IPS-18a (cell line): Measurements from ENCODE around the gene AK8.

Source experiments
- H3K27ac ChIP-seq: one replicate; pipeline ENCODE4 v1.5.1; 2013; ENCODE audit warnings: low read length
- H3K27me3 ChIP-seq: one replicate; pipeline ENCODE4 v1.6.1; 2013; ENCODE audit warnings: mild to moderate bottlenecking, low read length; ENCODE audit not compliant: control insufficient read depth, insufficient read depth
- H3K36me3 ChIP-seq: one replicate; pipeline ENCODE4 v1.6.1; 2013; ENCODE audit warnings: low read depth, low read length; ENCODE audit not compliant: control insufficient read depth
- H3K4me1 ChIP-seq: one replicate; pipeline ENCODE4 v1.6.1; 2013; ENCODE audit warnings: low read depth, low read length; ENCODE audit not compliant: control insufficient read depth
- H3K4me3 ChIP-seq: one replicate; pipeline ENCODE4 v1.5.1; 2013; ENCODE audit warnings: low read length
- H3K9ac ChIP-seq: one replicate; pipeline ENCODE4 v1.6.1; 2013; ENCODE audit warnings: mild to moderate bottlenecking, low read length, moderate library complexity
- H3K9me3 ChIP-seq: one replicate; pipeline ENCODE4 v1.6.1; 2013; ENCODE audit warnings: low read depth, low read length; ENCODE audit not compliant: control insufficient read depth

AK8 gene

GRCh38 chr9:132877824-132878694, at the start of gene AK8:
AK8 (minus strand) TSS chr9:132878284; CDS start chr9:132878255, 29 bp downstream.
- peaks cover 27% of the 10 kb centered on the region for H3K27me3 ChIP-seq
- H3K9ac ChIP-seq, result peak within 1 kb of the TSS; percentile 70
- no peaks in the 10 kb centered on the region for H3K9me3 ChIP-seq
- no peaks in the 10 kb centered on the region for H3K4me1 ChIP-seq
- no peak within 1 kb of the TSS for H3K27ac ChIP-seq
- H3K36me3 ChIP-seq, result no peaks in the 10 kb centered on the region
- peak within 1 kb of the TSS; percentile 91 for H3K4me3 ChIP-seq

- no peaks in the 10 kb centered on the region for H3K4me1 ChIP-seq
- H3K4me3 ChIP-seq, result no peak overlapping the region
- no peaks in the 10 kb centered on the region for H3K27me3 ChIP-seq
- H3K36me3 ChIP-seq, result peaks cover 45% of the 10 kb centered on the region
- H3K9ac ChIP-seq, result no peak overlapping the region
- no peak overlapping the region for H3K27ac ChIP-seq
- no peaks in the 10 kb centered on the region for H3K9me3 ChIP-seq
Measured at GRCh38 chr9:132927704-132928103, 49.6 kb upstream of the AK8 start.

- peaks cover 72% of the 10 kb centered on the region for H3K36me3 ChIP-seq
- no peaks in the 10 kb centered on the region for H3K27me3 ChIP-seq
- H3K27ac ChIP-seq, result no peak overlapping the region
- no peak overlapping the region for H3K4me3 ChIP-seq
- H3K4me1 ChIP-seq, result no peaks in the 10 kb centered on the region
- no peak overlapping the region for H3K9ac ChIP-seq
- no peaks in the 10 kb centered on the region for H3K9me3 ChIP-seq
Measured at GRCh38 chr9:132923346-132923902, 45.3 kb upstream of the AK8 start.

- no peak overlapping the region for H3K27ac ChIP-seq
- H3K4me1 ChIP-seq, result no peaks in the 10 kb centered on the region
- no peaks in the 10 kb centered on the region for H3K27me3 ChIP-seq
- no peak overlapping the region for H3K9ac ChIP-seq
- H3K4me3 ChIP-seq, result no peak overlapping the region
- H3K9me3 ChIP-seq, result no peaks in the 10 kb centered on the region
- peaks cover 54% of the 10 kb centered on the region for H3K36me3 ChIP-seq
Measured at GRCh38 chr9:132919614-132920268, 41.7 kb upstream of the AK8 start.

GRCh38 chr9:132914924-132915323, 36.8 kb upstream of the AK8 start:
- H3K27me3 ChIP-seq, result no peaks in the 10 kb centered on the region
- no peak overlapping the region for H3K27ac ChIP-seq
- no peak overlapping the region for H3K9ac ChIP-seq
- no peaks in the 10 kb centered on the region for H3K4me1 ChIP-seq
- H3K4me3 ChIP-seq, result no peak overlapping the region
- peaks cover 38% of the 10 kb centered on the region for H3K36me3 ChIP-seq
- H3K9me3 ChIP-seq, result no peaks in the 10 kb centered on the region

GRCh38 chr9:132912131-132912530, 34.0 kb upstream of the AK8 start:
- H3K27ac ChIP-seq, result no peak overlapping the region
- no peaks in the 10 kb centered on the region for H3K27me3 ChIP-seq
- H3K9ac ChIP-seq, result no peak overlapping the region
- H3K36me3 ChIP-seq, result peaks cover 34% of the 10 kb centered on the region
- no peaks in the 10 kb centered on the region for H3K9me3 ChIP-seq
- H3K4me3 ChIP-seq, result no peak overlapping the region
- no peaks in the 10 kb centered on the region for H3K4me1 ChIP-seq

GRCh38 chr9:132910376-132910775, 32.3 kb upstream of the AK8 start:
- Histone ChIP-seq H3K27ac (no peak overlapping the region), H3K27me3 (no peaks in the 10 kb centered on the region), H3K9ac (no peak overlapping the region), H3K4me3 (no peak overlapping the region), H3K9me3 (no peaks in the 10 kb centered on the region), H3K36me3 (peaks cover 35% of the 10 kb centered on the region), H3K4me1 (no peaks in the 10 kb centered on the region)

GRCh38 chr9:132909311-132909710, 31.2 kb upstream of the AK8 start:
- Histone ChIP-seq H3K9me3 (no peaks in the 10 kb centered on the region), H3K27me3 (no peaks in the 10 kb centered on the region), H3K4me3 (no peak overlapping the region), H3K36me3 (peaks cover 37% of the 10 kb centered on the region), H3K27ac (no peak overlapping the region), H3K4me1 (peaks cover 6% of the 10 kb centered on the region), H3K9ac (no peak overlapping the region)

- H3K9ac ChIP-seq, result no peak overlapping the region
- H3K4me1 ChIP-seq, result peaks cover 12% of the 10 kb centered on the region
- peaks cover 37% of the 10 kb centered on the region for H3K36me3 ChIP-seq
- no peaks in the 10 kb centered on the region for H3K9me3 ChIP-seq
- H3K27me3 ChIP-seq, result no peaks in the 10 kb centered on the region
- H3K4me3 ChIP-seq, result no peak overlapping the region
- no peak overlapping the region for H3K27ac ChIP-seq
Measured at GRCh38 chr9:132908635-132909034, 30.6 kb upstream of the AK8 start.

- Histone ChIP-seq H3K9ac (no peak overlapping the region), H3K4me1 (peaks cover 25% of the 10 kb centered on the region), H3K4me3 (no peak overlapping the region), H3K9me3 (no peaks in the 10 kb centered on the region), H3K27me3 (no peaks in the 10 kb centered on the region), H3K27ac (no peak overlapping the region), H3K36me3 (peaks cover 39% of the 10 kb centered on the region)
Measured at GRCh38 chr9:132905726-132906125, 27.6 kb upstream of the AK8 start.

GRCh38 chr9:132903574-132904492, 25.7 kb upstream of the AK8 start:
- no peaks in the 10 kb centered on the region for H3K9me3 ChIP-seq
- peaks cover 25% of the 10 kb centered on the region for H3K4me1 ChIP-seq
- H3K9ac ChIP-seq, result no peak overlapping the region
- H3K36me3 ChIP-seq, result peaks cover 39% of the 10 kb centered on the region
- H3K27ac ChIP-seq, result no peak overlapping the region
- H3K27me3 ChIP-seq, result no peaks in the 10 kb centered on the region
- H3K4me3 ChIP-seq, result no peak overlapping the region
